HUDEP-2 (cell line): ENCODE measurements around the gene STMP1.

Experiments
- DNase-seq, 76 experiments: peaks; one replicate each; lab custom pipeline; 2025; ENCODE audit not compliant: unreplicated experiment in 76 of 76; lab: John Stamatoyannopoulos, UW

The STMP1 gene

DNA sequence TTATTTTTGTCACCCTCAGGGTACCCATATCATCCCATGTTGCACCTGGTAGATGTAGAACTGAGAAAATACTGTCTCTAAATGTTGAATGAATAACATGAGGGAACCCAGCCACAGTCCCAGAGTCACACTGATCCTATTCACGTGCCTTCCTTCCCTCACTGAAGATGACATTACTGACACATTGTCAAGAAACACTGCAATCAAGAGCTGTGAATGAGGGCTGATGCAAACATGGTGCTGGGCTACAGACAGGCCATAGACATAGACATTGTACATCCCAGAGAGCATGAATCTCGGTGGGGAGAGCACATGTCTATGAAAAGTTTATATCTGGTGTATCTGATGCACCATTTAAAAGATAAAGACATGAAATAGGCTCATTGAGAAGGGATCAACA, 55.9 kb downstream of the STMP1 start:
- no peak for DNase-seq

- no peak for DNase-seq
Observed at GRCh38 chr7:135718794-135719437, 56.6 kb downstream of the STMP1 start.

DNA sequence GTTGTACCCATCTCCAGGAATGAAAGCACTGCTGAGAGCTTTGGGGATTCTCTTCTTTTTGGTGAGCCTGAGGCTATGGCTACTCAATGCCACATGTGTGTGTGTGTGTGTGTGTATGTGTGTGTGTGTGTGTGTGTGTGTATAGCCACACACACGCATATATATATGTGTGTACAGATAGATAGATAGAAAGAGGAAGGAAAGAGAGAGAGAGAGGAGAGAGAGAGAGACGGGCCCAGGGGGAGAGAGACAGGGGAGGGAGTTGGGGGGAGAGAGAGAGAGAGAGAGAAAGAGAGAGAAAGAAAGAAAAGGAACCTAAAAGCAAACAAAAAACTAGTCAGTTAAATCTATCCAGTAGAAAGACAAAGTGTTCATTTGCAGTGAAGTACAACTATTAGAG, 57.4 kb downstream of the STMP1 start:
- no peak for DNase-seq

DNA sequence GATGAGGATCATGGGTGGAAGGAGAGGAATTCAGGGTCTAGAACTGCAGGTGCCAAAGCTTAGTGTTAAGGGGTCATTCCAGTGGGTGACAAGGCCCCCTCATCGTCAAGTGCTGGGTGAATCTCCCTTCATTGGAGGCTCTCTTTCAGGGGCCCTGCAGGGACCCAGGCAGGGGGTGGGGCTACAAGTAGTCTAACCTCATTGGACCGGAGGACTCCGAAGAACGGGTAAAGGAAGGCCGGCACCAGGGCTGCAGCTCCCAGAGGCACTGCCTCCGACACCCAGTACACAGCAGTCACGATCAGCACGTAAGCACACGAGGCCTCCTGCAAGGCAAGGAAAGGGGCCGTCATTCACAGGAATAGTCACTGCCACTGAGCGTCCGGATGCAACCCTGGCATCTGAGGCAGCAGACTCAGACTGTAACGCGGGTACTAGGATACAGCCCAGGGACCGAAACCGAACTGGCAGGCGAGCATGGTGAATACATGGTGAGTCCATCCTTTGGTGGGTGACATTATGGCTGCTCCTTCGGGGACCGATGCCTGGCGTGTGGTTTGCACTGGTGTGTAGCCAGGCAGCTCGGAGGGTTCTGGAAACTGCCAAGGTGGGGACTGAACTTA, 59.0 kb downstream of the STMP1 start:
- no peak for DNase-seq

- peak in 12 of 76 experiments; percentile 7 to 37 (median 23) for DNase-seq
Observed at GRCh38 chr7:135723411-135723810, 61.1 kb downstream of the STMP1 start.
